CD4-positive, alpha-beta T cell treated with Interleukin-10 for 1 hour (primary cell): ENCODE measurements around the gene PAGE4.

Source experiments
- DNase-seq: peaks from one replicate; pipeline ENCODE4 v3.0.0-alpha.2; 2020

The PAGE4 gene, protein sequence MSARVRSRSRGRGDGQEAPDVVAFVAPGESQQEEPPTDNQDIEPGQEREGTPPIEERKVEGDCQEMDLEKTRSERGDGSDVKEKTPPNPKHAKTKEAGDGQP

GRCh38 chrX:49829016-49829415 is at the start of gene PAGE4:
PAGE4 (plus strand) TSS chrX:49829303; CDS start chrX:49830429, 1,126 bp downstream.
- DNase-seq: no peak

DNA sequence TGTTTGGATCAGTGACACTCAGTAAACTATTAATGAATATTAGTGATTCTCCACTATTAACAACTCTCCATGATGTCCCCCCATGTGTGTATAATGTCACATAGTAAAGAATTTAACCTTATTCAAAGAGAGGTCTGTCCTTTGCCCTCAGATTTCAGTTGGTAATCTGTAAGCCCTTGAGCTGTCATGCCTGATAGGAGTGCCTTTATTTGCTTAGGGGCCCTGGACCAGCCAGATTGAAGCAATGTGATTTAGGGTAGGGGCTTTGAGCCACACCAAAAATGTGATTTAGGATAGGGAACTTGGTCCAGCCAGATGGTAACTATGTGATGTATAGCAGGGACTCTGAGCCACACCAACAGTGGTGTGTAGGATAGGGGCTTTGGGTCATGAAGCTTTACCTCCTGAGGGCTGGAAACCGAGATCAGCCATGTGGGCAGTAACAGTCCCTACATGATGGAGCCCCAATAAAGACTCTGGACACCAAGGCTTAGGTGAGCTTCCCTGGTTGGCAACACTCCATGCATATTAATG is 44.3 kb upstream of the PAGE4 start:
- no peak for DNase-seq

DNA sequence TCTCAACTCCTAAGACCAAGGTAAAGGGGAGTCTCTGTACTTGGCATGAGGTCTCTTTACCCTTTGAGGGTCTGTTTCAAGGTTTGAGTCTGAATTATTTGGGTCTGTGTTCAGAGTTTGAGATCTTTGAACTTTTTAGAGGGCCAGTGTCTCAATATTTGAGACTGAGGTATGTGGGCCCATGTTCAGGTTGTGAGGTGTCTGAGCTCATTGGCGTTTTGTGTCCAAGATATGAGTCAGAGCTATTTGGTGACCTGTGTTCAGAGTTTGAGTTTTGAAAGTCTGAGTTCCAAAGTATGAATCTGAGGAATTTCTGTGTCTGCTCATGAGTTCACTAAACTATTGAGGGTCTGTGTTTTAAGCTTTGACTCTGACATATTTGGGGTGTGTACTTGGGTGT is 36.7 kb upstream of the PAGE4 start:
- DNase-seq: no peak

DNA sequence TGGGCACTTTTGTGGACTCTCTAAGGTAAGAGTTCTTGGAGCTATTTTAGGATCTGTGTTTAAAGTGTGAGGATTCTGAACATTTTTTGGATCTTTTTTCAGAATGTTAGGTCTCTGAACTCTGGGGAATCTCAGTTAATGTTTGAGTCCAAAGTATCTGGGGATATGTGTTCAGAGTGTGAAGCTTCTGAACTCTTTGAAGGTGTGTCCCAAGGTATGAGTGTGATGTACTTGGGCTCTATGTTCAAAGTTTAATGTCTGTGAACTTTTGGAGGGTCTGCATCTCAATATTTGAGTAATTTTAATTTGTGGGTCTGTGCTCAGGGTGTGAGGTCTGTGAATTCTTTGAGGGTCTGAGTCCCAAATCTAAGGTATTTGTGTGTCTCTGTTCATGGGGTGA is 35.4 kb upstream of the PAGE4 start:
- no peak for DNase-seq

DNA sequence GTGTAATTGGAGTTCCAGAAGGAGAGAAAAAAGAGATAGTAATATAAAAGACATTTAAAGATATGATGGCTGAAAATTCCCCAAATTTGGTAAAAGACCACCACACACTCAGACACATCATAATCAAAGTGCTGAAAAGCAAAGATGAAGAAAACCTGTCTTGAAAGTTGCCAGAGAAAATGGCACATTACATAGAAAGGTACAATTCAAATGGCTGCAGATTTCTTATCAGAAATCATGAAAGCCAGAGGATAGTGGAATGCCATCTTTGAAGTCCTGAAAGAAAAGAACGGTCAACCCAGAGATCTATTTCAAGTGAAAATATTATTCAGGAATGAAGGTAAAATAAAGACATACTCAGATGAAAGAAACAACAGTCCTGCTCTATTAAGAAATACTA is 29.3 kb upstream of the PAGE4 start:
- DNase-seq: no peak

- no peak for DNase-seq
Measured at GRCh38 chrX:49809891-49810632, 19.0 kb upstream of the PAGE4 start.

DNA sequence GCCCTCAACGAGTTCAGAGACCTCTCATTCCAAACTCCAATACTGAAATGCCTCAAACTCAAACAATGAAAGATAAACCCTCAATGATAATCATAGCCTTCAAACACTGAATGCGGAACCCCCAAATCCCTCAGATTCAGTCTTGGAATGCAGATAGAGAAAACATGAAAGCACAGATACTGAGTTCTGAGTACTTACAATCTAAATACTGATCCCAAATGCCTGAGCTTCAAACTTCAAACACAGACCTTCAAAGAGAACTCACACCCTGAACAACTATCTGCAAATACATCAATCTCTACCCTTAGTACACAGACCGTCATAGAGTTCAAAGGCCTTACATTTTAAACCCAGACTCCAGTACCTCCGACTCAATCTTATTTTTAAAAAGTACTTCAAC is 16.9 kb upstream of the PAGE4 start:
- no peak for DNase-seq

GRCh38 chrX:49816435-49816834 is 12.7 kb upstream of the PAGE4 start:
- no peak for DNase-seq

- DNase-seq: peak; percentile 2
Measured at GRCh38 chrX:49838374-49838773, 9.3 kb downstream of the PAGE4 start.

- DNase-seq: peak; percentile 31
Measured at GRCh38 chrX:49840679-49841078, 11.6 kb downstream of the PAGE4 start.

DNA sequence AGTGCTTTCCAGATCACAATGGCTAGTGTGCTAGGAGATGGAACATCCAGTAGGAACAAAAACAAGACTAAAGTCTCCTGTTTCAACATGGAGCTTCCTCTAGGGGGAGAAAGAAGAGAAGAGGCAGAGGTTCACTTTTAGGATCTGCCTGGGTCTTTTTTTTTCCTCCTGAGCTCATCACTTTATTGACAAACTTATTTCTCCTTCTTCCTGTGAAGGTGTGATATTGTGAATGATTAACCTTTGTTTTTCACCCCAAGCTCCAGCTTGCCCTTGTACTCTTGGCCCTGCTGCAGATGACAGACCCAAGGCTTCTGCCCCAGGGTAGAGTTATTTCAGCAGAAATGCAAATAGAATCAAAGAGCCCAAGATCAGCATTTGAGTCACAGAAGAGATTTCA is 13.5 kb downstream of the PAGE4 start:
- no peak for DNase-seq

GRCh38 chrX:49844611-49845010 is 15.5 kb downstream of the PAGE4 start:
- no peak for DNase-seq

DNA sequence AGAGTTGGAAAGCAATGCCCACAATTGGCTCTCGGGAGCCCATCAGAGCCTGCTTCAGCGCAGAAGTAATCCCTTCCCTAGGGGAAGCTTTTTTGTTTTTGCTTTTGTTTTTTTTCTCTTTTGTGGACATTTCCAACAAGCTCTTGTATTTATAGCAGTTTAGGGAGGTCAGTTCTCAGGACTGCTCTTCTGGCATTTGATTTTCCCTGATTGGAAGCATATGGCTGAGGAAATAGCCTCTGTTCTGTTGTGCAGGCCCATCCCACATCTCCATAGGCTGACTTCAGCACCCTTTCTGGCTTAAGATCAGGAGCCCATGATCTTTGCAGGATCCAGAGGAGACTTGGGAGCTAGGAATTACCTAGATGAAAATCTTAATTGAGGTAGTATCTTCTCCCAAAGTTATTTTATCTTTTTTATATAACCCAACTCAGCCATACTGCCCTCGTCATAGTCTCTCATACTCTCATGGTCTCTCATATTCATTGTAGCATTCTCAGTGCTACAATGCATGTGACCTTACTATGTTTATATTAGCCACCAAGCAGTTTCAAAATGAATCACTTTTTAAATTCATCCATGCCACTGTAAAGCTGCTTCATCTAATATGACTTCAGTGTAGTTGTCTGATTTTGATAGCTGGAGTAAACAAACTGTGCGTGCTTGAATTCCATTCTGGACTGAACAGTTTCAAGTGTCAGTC is 16.7 kb downstream of the PAGE4 start:
- DNase-seq: no peak

- no peak for DNase-seq
Measured at GRCh38 chrX:49846522-49846921, 17.4 kb downstream of the PAGE4 start.

DNA sequence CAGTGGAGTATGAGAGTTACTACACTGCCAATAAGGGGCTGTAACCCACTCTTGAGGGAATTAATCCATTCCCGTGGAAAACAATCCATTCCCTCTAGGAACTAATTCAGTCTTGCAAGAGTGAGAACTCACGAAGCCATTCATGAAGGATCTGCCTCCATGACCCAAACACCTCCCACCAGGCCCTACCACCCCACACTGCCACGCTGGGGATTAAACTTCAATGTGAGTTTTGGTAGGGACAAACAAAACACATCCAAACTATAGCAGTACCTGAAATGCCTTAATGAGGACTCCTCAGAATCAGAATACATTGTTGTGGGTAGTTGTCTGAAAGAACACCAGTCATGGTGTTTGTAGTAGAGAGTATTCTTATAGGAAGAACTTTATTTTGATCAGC is 19.2 kb downstream of the PAGE4 start:
- no peak for DNase-seq

DNA sequence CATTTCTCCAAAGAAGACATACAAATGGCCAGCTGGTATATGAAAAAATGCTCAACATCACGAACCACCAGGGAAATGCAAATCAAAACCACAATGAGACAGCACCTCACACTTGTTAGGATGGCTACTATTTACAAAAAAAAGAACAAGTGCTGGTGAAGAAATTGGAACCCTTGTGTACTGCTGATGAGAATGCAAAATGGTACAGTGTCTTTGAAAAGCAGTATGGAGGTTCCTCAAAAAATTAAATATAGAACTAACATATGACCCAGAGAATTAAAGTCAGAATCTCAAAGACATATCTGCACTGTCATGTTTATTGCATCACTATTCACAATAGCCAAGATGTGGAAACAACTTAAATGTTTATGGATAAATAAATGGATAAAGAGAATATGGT is 20.9 kb downstream of the PAGE4 start:
- DNase-seq: no peak

- no peak for DNase-seq
Measured at GRCh38 chrX:49853661-49854060, 24.6 kb downstream of the PAGE4 start.

GRCh38 chrX:49856819-49857218 is 27.7 kb downstream of the PAGE4 start:
- no peak for DNase-seq

DNA sequence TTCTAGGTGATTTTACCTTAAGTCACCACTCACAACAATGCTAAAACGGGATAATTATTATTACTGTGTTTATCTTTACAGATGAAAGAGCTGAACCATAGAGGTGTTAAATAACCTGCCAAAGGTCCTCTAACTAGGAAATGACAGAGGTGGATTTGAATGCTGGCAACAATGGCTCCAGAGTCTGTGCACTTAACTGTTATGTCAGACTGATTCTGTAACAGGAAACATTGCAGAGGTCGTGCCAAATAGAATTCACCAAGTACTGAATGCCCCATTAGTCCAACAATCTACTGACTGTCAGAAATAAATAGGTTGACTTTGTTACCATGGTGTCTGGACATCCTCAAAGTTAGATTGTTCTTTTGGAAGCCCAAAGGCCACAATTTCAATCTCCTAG is 29.2 kb downstream of the PAGE4 start:
- DNase-seq: no peak

GRCh38 chrX:49859491-49859890 is 30.4 kb downstream of the PAGE4 start:
- no peak for DNase-seq

DNA sequence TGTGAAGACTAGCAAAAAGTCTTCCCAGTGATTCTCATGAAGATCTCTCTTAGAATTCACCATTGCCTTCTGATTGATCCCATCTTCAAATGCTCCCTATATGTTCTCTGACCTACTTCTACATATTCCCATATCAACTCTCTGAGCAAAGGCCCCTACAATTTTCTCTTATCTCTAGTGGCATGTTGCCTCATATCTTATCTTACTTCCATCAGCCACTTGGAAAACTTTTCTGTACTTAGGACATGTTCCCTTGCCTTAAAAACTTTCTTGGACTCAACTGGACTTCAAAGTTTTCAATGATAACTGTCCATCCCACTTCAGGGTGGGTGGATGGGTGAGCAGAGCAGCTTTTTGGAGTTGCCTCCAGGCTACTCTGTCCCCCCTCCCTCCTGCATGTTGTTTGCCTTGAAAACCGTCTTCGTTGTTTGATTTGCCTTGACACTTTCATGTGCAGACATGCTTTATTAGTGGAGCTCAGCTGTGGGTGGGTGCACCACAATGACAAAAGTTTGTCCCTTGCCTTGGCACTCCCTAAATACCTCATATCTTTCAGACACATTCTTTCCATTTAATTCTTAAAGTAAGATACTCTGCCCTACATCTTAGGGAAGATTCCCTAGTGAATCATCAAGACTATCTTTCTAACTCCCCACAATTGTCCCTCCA is 31.9 kb downstream of the PAGE4 start:
- no peak for DNase-seq

DNA sequence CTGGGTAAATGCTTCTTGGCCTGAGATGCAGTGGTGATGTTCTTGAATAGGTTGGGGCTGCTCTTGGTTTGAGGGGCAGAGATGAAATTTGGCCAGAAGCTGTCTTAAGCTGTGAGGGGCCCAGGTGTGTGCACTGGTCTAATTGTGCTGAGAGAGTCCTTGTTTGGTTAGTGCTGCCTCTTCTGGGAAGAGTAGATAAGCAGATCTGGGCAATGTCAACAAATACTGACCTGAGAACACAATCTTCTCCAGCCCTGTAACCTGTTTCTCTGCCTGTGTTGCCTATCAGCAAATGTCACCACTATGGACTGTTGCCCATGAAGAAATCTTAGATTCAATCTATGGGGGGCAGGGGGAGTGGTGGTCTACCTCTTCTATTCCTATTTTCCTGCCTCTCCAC is 33.0 kb downstream of the PAGE4 start:
- no peak for DNase-seq

DNA sequence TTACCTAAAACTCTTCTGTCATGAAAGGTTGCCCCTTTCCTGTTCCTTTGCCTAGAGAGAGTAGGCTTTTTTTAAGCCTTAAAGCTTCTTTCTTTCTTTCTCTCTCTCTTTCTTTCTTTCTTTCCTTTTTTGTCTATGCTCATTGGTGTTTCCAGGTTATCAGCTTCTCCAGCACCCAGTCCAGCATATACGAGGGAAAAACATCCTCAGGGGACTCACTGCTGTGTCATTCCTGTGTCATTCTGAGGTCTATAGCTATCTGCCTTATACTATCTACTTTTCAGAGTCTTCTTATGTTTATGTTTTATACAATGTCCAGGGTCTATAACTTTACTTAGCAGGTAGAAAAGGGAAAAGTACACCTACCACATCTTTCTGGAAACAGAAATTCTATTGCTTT is 39.6 kb downstream of the PAGE4 start:
- no peak for DNase-seq

GRCh38 chrX:49876750-49877149 is 47.6 kb downstream of the PAGE4 start:
- DNase-seq: peak; percentile 54
